IPS-20b (cell line): ENCODE data around the gene ZXDC.

ENCODE experiments used
- H3K27ac ChIP-seq: one replicate; pipeline ENCODE4 v1.5.1; 2013; ENCODE audit warnings: low read length
- H3K27me3 ChIP-seq: 2 replicates; pipeline ENCODE4 v1.6.1; 2013; ENCODE audit warnings: mild to moderate bottlenecking, low read length, inconsistent platforms; ENCODE audit not compliant: insufficient read depth
- H3K36me3 ChIP-seq: 2 replicates; pipeline ENCODE4 v1.6.1; 2013; ENCODE audit warnings: low read depth, mild to moderate bottlenecking, inconsistent platforms, low read length, moderate library complexity; ENCODE audit not compliant: insufficient read depth
- H3K4me1 ChIP-seq: 2 replicates; pipeline ENCODE4 v1.6.1; 2013; ENCODE audit warnings: mild to moderate bottlenecking, control low read depth, inconsistent platforms, low read length, moderate library complexity; ENCODE audit not compliant: insufficient read depth
- H3K4me3 ChIP-seq: 2 replicates; pipeline ENCODE4 v1.5.1; 2013; ENCODE audit warnings: mild to moderate bottlenecking, low read length, inconsistent platforms
- H3K9ac ChIP-seq: 2 replicates; pipeline ENCODE4 v1.6.1; 2013; ENCODE audit warnings: low read depth, mild to moderate bottlenecking, inconsistent platforms, low read length, moderate library complexity
- H3K9me3 ChIP-seq: 2 replicates; pipeline ENCODE4 v1.6.1; 2013; ENCODE audit warnings: mild to moderate bottlenecking, low read depth, low read length, inconsistent platforms; ENCODE audit not compliant: insufficient read depth

ZXDC gene

GRCh38 chr3:126475413-126476114, at the start of gene ZXDC:
TSS of gene ZXDC (minus strand) at chr3:126475891. CDS start at chr3:126475865, 26 bp downstream.
- Histone ChIP-seq H3K27ac (no peak within 1 kb of the TSS), H3K4me1 (peaks cover 8% of the 10 kb centered on the region), H3K9ac (peak within 1 kb of the TSS; percentile 81; the same call in 1 of the 2 replicates), H3K9me3 (no peaks in the 10 kb centered on the region), H3K4me3 (peak within 1 kb of the TSS; percentile 88), H3K27me3 (no peaks in the 10 kb centered on the region), H3K36me3 (peaks cover 29% of the 10 kb centered on the region)

- Histone ChIP-seq H3K4me3 (0 out of 2 replicates have a peak overlapping the region, but pooled peaks have one; percentile 77), H3K4me1 (no peaks in the 10 kb centered on the region), H3K36me3 (no peaks in the 10 kb centered on the region), H3K27ac (no peak overlapping the region), H3K9me3 (no peaks in the 10 kb centered on the region), H3K27me3 (peaks cover 34% of the 10 kb centered on the region), H3K9ac (no peak overlapping the region)
These were observed 49.6 kb upstream of the ZXDC start for GRCh38 chr3:126525091-126525852.

- Histone ChIP-seq H3K27me3 (peaks cover 34% of the 10 kb centered on the region), H3K4me1 (no peaks in the 10 kb centered on the region), H3K4me3 (peak overlapping the region; percentile 77; the same call in 1 of the 2 replicates), H3K9me3 (no peaks in the 10 kb centered on the region), H3K36me3 (no peaks in the 10 kb centered on the region), H3K27ac (no peak overlapping the region), H3K9ac (peak overlapping the region; percentile 59; the same call in 1 of the 2 replicates)
These were observed 48.8 kb upstream of the ZXDC start for GRCh38 chr3:126524429-126524988.

GRCh38 chr3:126523745-126524428, 48.2 kb upstream of the ZXDC start, which contains the start of gene CHST13:
TSS of gene CHST13 (plus strand) at chr3:126524155. CDS start at chr3:126524333, 178 bp downstream.
- peak within 1 kb of the TSS; percentile 77; the same call in 1 of the 2 replicates for H3K4me3 ChIP-seq

GRCh38 chr3:126522363-126522788, 46.7 kb upstream of the ZXDC start:
- no peaks in the 10 kb centered on the region for H3K4me1 ChIP-seq
- H3K4me3 ChIP-seq, result no peak overlapping the region
- peaks cover 34% of the 10 kb centered on the region for H3K27me3 ChIP-seq
- no peaks in the 10 kb centered on the region for H3K36me3 ChIP-seq
- H3K9me3 ChIP-seq, result no peaks in the 10 kb centered on the region
- no peak overlapping the region for H3K27ac ChIP-seq
- H3K9ac ChIP-seq, result no peak overlapping the region

More at GRCh38 chr3:126523745-126524428, 48.2 kb upstream of the ZXDC start, which contains the start of gene CHST13:
- Histone ChIP-seq H3K27me3 (peaks cover 34% of the 10 kb centered on the region), H3K4me1 (no peaks in the 10 kb centered on the region), H3K36me3 (no peaks in the 10 kb centered on the region), H3K9me3 (no peaks in the 10 kb centered on the region), H3K27ac (no peak within 1 kb of the TSS), H3K9ac (peak within 1 kb of the TSS; percentile 59; the same call in 1 of the 2 replicates)

GRCh38 chr3:126521122-126521891, 45.6 kb upstream of the ZXDC start:
- Histone ChIP-seq H3K4me3 (no peak overlapping the region), H3K9me3 (no peaks in the 10 kb centered on the region), H3K4me1 (no peaks in the 10 kb centered on the region), H3K9ac (no peak overlapping the region), H3K36me3 (no peaks in the 10 kb centered on the region), H3K27me3 (peaks cover 34% of the 10 kb centered on the region), H3K27ac (no peak overlapping the region)

GRCh38 chr3:126519506-126520455, 44.1 kb upstream of the ZXDC start:
- no peak overlapping the region for H3K27ac ChIP-seq
- no peaks in the 10 kb centered on the region for H3K9me3 ChIP-seq
- no peaks in the 10 kb centered on the region for H3K36me3 ChIP-seq
- no peak overlapping the region for H3K4me3 ChIP-seq
- H3K4me1 ChIP-seq, result no peaks in the 10 kb centered on the region
- H3K27me3 ChIP-seq, result peaks cover 22% of the 10 kb centered on the region
- no peak overlapping the region for H3K9ac ChIP-seq

- H3K4me1 ChIP-seq, result no peaks in the 10 kb centered on the region
- H3K9me3 ChIP-seq, result no peaks in the 10 kb centered on the region
- H3K4me3 ChIP-seq, result no peak overlapping the region
- peaks cover 15% of the 10 kb centered on the region for H3K27me3 ChIP-seq
- H3K9ac ChIP-seq, result no peak overlapping the region
- no peak overlapping the region for H3K27ac ChIP-seq
- H3K36me3 ChIP-seq, result no peaks in the 10 kb centered on the region
These were observed 43.1 kb upstream of the ZXDC start for GRCh38 chr3:126518779-126519177.

- Histone ChIP-seq H3K4me1 (no peaks in the 10 kb centered on the region), H3K4me3 (no peak overlapping the region), H3K9ac (no peak overlapping the region), H3K36me3 (no peaks in the 10 kb centered on the region), H3K9me3 (no peaks in the 10 kb centered on the region), H3K27me3 (peaks cover 9% of the 10 kb centered on the region), H3K27ac (no peak overlapping the region)
These were observed 42.5 kb upstream of the ZXDC start for GRCh38 chr3:126517986-126518778.
